GM12864 (cell line): ENCODE data around the gene MORN1.
"Not testable (repeated sequence)": the region's sequence is repeated elsewhere in the genome, so short reads cannot be mapped to it uniquely, and the experiment has no call there.

Experiments used
- DNase-seq: peaks from one replicate; pipeline ENCODE4 v3.0.0-alpha.2; 2011; ENCODE audit warnings: low read depth
- H3K4me3 ChIP-seq: 2 replicates; pipeline ENCODE4 v1.5.1; 2011; ENCODE audit warnings: mild to moderate bottlenecking, low read depth, low read length, control low read depth
- CTCF ChIP-seq: IDR thresholded peaks from 2 replicates; pipeline ENCODE4 v1.5.1; 2011; ENCODE audit warnings: low read depth, mild to moderate bottlenecking, moderate library complexity, low read length, control low read depth, inconsistent platforms; ENCODE audit errors: missing control alignments

The MORN1 gene

DNA sequence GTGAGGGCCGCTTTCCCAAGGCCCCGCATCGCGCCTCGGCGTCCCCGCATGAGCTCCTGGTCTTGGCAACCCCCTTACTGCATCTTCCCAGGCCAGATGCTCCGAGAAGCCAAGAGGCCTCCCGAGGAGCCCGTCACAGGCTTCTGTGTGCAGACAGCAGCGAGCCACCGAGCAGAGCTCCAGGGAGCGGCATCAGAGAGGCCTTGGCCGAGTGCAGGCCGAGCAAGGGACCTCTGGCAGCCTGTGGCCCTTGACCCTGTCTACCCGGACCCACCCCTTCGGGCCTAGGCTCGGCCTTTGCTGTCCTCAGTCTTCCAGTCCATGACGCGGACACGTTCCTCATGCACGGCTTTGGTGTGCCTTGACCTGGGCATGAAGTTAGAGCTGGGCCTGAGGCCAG, 63.5 kb downstream of the MORN1 start:
- no peak for DNase-seq
- no peak for TF ChIP-seq CTCF
- H3K4me3 ChIP-seq, result no peak overlapping the region

DNA sequence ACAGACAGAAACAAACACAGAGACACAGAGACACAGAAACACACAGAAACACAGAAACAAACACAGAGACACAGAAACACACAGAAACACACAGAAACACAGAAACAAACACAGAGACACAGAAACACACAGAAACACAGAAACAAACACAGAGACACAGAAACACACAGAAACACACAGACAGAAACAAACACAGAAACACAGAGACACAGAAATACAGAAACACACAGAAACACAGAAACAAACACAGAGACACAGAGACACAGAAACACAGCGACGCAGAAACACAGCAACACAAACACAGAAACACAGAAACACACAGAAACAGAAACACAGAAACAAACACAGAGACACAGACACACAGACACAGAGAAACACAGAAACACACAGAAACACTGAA, 64.2 kb downstream of the MORN1 start:
- H3K4me3 ChIP-seq, DNase-seq: not testable (repeated sequence)

- no peak for DNase-seq
- H3K4me3 ChIP-seq, result no peak overlapping the region
- no peak for TF ChIP-seq CTCF
These were observed 64.8 kb downstream of the MORN1 start for GRCh38 chr1:2326524-2326923.

GRCh38 chr1:2324553-2325366, 66.6 kb downstream of the MORN1 start:
- H3K4me3 ChIP-seq, result no peak overlapping the region
- TF ChIP-seq CTCF, result no peak
- no peak for DNase-seq

GRCh38 chr1:2323451-2323974, 67.8 kb downstream of the MORN1 start:
- no peak for DNase-seq
- TF ChIP-seq CTCF, result no peak
- no peak overlapping the region for H3K4me3 ChIP-seq

DNA sequence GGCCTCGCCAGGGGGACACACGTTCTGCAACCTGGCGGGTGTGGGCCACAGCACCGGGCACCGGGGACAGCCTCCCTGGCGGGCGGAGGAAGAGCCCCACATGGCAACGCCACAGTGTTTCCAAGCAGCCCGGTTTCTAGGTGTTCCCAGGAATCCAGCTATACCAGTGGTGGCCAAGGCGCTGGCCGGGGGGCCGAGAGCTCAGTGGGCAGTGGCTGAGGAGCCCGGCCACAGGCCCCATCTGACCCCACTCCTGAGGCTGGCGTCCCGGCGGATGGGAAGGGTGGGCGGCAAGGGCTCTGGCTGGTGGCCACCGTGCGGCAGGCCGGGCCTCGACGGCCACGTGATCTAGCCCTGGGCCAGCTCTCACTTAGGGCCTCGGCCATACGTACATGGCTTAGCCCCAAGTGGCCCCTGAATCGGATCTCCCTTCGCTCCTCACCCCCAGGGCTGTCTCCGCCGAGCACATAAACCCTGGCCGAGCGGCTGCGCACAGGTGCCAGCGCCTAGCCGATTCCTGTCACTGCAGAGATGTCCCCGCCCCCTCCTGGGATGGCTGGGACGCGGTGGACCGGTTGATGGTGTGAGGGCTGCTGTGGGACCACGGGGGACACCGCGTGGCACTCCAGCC, 68.7 kb downstream of the MORN1 start:
- TF ChIP-seq CTCF, result no peak
- no peak for DNase-seq
- no peak overlapping the region for H3K4me3 ChIP-seq

GRCh38 chr1:2322065-2322571, 69.2 kb downstream of the MORN1 start:
- no peak for TF ChIP-seq CTCF
- H3K4me3 ChIP-seq, result no peak overlapping the region
- no peak for DNase-seq
